GM19438 (cell line): ENCODE data around the gene OLIG2.

ENCODE experiments used
- ATAC-seq: cut with Tn5 transposase; IDR thresholded peaks from one replicate; pipeline ENCODE4 v1.9.1; 2021; ENCODE audit warnings: low read depth; ENCODE audit not compliant: unreplicated experiment

Gene OLIG2

GRCh38 chr21:33019885-33020557 is 5.7 kb upstream of the OLIG2 start:
- ATAC-seq: no peak

GRCh38 chr21:33020558-33021100 is 5.1 kb upstream of the OLIG2 start:
- no peak for ATAC-seq

DNA sequence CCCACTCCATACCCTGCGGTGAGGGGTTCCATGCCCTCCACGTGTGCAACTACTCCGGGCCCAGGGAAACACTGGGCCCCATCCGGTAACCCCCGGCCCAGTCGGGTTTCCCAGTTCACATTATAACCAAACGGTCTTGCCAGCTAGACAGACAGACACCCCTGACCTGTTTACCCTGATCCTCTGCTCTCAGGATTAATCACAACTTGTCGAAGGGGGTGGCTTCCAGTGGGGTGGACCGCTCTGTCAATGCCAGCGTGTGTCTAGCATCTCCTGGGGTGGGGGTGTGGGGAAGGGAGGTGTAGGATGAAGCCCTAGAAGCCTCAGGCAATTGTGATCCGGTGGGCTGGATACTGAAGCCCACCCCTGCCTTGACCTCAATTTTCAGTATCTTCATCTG is 4.6 kb upstream of the OLIG2 start:
- ATAC-seq: no peak

DNA sequence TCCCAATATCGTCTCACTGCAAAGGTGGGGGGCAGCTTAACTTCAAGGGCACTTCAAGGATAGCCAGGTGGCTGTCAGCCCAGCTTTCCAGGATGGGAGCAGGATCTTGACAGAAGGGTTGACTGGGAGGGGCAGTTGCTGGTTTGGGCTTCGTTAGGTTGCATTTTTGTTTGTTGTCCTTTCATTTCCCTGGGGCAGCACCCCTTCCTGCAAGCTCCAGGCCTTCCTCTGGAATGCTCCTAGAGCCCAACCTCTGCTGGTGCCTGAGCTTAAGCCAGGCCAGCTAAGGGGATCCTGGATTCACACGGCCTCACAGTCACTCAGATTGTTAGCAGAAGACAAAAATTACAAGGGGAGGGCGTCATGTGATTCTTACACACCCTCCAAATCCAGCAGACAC is 4.1 kb upstream of the OLIG2 start:
- no peak for ATAC-seq

DNA sequence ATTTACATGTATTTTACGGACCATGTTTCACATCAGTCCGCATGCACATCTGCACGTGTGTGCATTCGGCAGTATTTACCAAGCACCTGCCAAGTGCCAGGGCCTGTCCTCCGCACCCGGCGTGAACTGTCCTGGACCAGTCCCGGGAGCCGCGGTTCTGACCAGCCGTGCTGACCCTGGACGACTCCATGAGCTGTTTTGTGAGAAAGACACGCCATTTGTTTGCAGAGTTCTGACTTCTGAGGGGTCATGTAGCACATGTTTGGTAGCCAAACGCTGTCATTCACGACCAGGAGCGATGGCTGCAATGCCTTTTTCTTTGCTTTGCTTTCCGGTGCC is 3.3 kb upstream of the OLIG2 start:
- ATAC-seq: no peak

GRCh38 chr21:33022828-33023573 is 2.7 kb upstream of the OLIG2 start:
- ATAC-seq: no peak

- ATAC-seq: no peak
These were observed 2.0 kb upstream of the OLIG2 start for GRCh38 chr21:33023574-33024200.

- ATAC-seq: no peak
These were observed 1.3 kb upstream of the OLIG2 start for GRCh38 chr21:33024201-33025103.

- ATAC-seq: no peak
These were observed 638 bp upstream of the OLIG2 start for GRCh38 chr21:33025106-33025488.

GRCh38 chr21:33026443-33026858 is 716 bp downstream of the OLIG2 start:
- ATAC-seq: no peak

GRCh38 chr21:33026878-33027400 is 1.2 kb downstream of the OLIG2 start:
- ATAC-seq: no peak

GRCh38 chr21:33027401-33028286 is 1.9 kb downstream of the OLIG2 start:
- no peak for ATAC-seq

DNA sequence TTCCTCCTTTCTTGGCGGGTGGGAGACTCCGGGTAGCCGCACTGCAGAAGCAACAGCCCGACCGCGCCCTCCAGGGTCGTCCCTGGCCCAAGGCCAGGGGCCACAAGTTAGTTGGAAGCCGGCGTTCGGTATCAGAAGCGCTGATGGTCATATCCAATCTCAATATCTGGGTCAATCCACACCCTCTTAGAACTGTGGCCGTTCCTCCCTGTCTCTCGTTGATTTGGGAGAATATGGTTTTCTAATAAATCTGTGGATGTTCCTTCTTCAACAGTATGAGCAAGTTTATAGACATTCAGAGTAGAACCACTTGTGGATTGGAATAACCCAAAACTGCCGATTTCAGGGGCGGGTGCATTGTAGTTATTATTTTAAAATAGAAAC is 2.5 kb downstream of the OLIG2 start:
- ATAC-seq: no peak

- no peak for ATAC-seq
These were observed 3.1 kb downstream of the OLIG2 start for GRCh38 chr21:33028773-33029384.

DNA sequence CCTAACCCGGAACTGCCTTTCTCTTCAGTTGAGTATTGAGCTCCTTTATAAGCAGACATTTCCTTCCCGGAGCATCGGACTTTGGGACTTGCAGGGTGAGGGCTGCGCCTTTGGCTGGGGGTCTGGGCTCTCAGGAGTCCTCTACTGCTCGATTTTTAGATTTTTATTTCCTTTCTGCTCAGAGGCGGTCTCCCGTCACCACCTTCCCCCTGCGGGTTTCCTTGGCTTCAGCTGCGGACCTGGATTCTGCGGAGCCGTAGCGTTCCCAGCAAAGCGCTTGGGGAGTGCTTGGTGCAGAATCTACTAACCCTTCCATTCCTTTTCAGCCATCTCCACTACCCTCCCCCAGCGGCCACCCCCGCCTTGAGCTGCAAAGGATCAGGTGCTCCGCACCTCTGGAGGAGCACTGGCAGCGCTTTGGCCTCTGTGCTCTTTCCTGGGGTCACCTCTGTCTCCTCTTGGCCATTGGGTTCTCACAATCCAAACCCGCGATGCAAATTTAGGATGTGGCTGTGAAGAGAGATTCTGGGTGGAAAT is 3.7 kb downstream of the OLIG2 start:
- ATAC-seq: no peak

- ATAC-seq: no peak
These were observed 4.3 kb downstream of the OLIG2 start for GRCh38 chr21:33029975-33030461.

- no peak for ATAC-seq
These were observed 4.9 kb downstream of the OLIG2 start for GRCh38 chr21:33030633-33031032.

- no peak for ATAC-seq
These were observed 5.6 kb downstream of the OLIG2 start for GRCh38 chr21:33031152-33031911.
